Measurements from ENCODE around the gene PTGFRN. TPM values are rescaled to one million over a fixed set of nuclear protein-coding genes. Genes with fewer than 3 reads are reported as not detected.

PTGFRN gene
- total and polyA plus RNA-seq, 2 of the 4 experiments (the other 2 are of a cell fraction) = 0.90 to 1.1 TPM

- no TSS peak for BruUV-seq (replicated peaks)
- H4K8ac ChIP-seq (ENCODE audit: low read depth in 2 of 2, low read length in 2 of 2) = no peak overlapping the region
- H3K4ac ChIP-seq (ENCODE audit: low read depth, low read length) = no peak overlapping the region
- no peak overlapping the region for H3K56ac ChIP-seq (ENCODE audit: extremely low read depth, insufficient read depth, low read length)
- H3K9ac ChIP-seq (ENCODE audit: low read depth, low read length) = no peak overlapping the region
- no peak overlapping the region for H2AK5ac ChIP-seq (ENCODE audit: low read depth, low read length)
- no peaks in the 10 kb centered on the region for H3K4me1 ChIP-seq (ENCODE audit: control insufficient read depth, insufficient read depth, low read length)
- no peak for DNase-seq
- in situ Hi-C loops (cut with MboI; ENCODE audit: low sequenced_read_pairs) = no loop called here
- H4K20me1 ChIP-seq (ENCODE audit: insufficient read depth, low read length) = no peaks in the 10 kb centered on the region
- ChIA-PET POLR2A (ENCODE audit: unreplicated experiment) (no interaction called here), CTCF (no interaction called here)
- H3K4me2 ChIP-seq (ENCODE audit: low read depth, low read length) = no peak overlapping the region
- H2BK20ac ChIP-seq (ENCODE audit: low read depth, low read length) = no peak overlapping the region
- no peak overlapping the region for H4K91ac ChIP-seq (ENCODE audit: insufficient read depth, low read depth, low read length)
- intact Hi-C loops (cut with micrococcal nuclease) = no loop called here
- H3K18ac ChIP-seq (ENCODE audit: low read depth, low read length) = no peak overlapping the region
- H3K36me3 ChIP-seq (ENCODE audit: control insufficient read depth, insufficient read depth, low read length) = no peaks in the 10 kb centered on the region
- H2AK9ac ChIP-seq (replicated peaks; ENCODE audit: low read depth, low read length, poor library complexity) = no peak overlapping the region
- H2AFZ ChIP-seq (replicated peaks; ENCODE audit: low read length, poor library complexity) = no peak overlapping the region
- WGBS, 2 experiments (ENCODE audit: extremely low coverage in 2 of 2, insufficient read length in 1 of 2) = 83% methylated on average over 1 of the region's 2 CpGs; no CpG with 5 or more reads in 1 of the 2 experiments
- no peak overlapping the region for H2BK15ac ChIP-seq (ENCODE audit: low read depth, low read length)
- no peak overlapping the region for H4K5ac ChIP-seq (ENCODE audit: low read depth, low read length)
- no peaks in the 10 kb centered on the region for H3K27me3 ChIP-seq (ENCODE audit: control insufficient read depth, insufficient read depth, low read length)
- dilution Hi-C loops (cut with HindIII; ENCODE audit: low sequenced_read_pairs, unreplicated experiment) = no loop called here
- H3K4me3 ChIP-seq (ENCODE audit: insufficient read depth, low read depth, low read length) = no peak overlapping the region
- H2BK120ac ChIP-seq (ENCODE audit: low read depth, low read length) = no peak overlapping the region
- no peaks in the 10 kb centered on the region for H3K9me3 ChIP-seq (ENCODE audit: control insufficient read depth, insufficient read depth, low read length)
- H3K79me1 ChIP-seq (ENCODE audit: low read depth in 1 of 2, low read length in 2 of 2) = no peaks in the 10 kb centered on the region
- TF ChIP-seq NFE2L2 (IDR thresholded peaks at IDR 0.05; ENCODE audit: low read depth, low read length) (no peak), BHLHE40 (IDR thresholded peaks at IDR 0.05; ENCODE audit: low read depth, low read length) (no peak), ELK1 (IDR thresholded peaks at IDR 0.05; ENCODE audit: borderline replicate concordance, low read depth, low read length) (no peak), CHD1 (IDR thresholded peaks at IDR 0.05; ENCODE audit: low read depth, low read length) (no peak), MXI1 (IDR thresholded peaks at IDR 0.05; ENCODE audit: borderline replicate concordance, low read depth, low read length) (no peak), MAFK (IDR thresholded peaks at IDR 0.05; ENCODE audit: low read depth, low read length) (no peak), CEBPB (IDR thresholded peaks at IDR 0.05; ENCODE audit: low read depth, low read length) (no peak), POLR2A (IDR thresholded peaks at IDR 0.05; ENCODE audit: low read depth, low read length) (no peak), USF2 (IDR thresholded peaks at IDR 0.05; ENCODE audit: low read depth, low read length) (no peak), RCOR1 (IDR thresholded peaks at IDR 0.05; ENCODE audit: insufficient replicate concordance, low read length) (no peak)
- no peak overlapping the region for H2BK5ac ChIP-seq (ENCODE audit: low read depth, low read length, poor library complexity, severe bottlenecking)
- H3K9me1 ChIP-seq (ENCODE audit: insufficient read depth, low read length) = no peaks in the 10 kb centered on the region
- H3K27ac ChIP-seq (ENCODE audit: insufficient read depth, low read length) = no peak overlapping the region
- no peak overlapping the region for H3K23ac ChIP-seq (ENCODE audit: low read depth, low read length)
- no peak overlapping the region for H3K14ac ChIP-seq (replicated peaks; ENCODE audit: low read depth, low read length)
- no peak for ATAC-seq (ENCODE audit: low read depth)
Observed at GRCh38 chr1:116991171-116991845, 81.6 kb downstream of the PTGFRN start.
